HG03139 (cell line): ENCODE measurements around the gene CHP1.
"Not testable (repeated sequence)": the region's sequence is repeated elsewhere in the genome, so short reads cannot be mapped to it uniquely, and the experiment has no call there.

Experiments used
- ATAC-seq: cut with Tn5 transposase; IDR thresholded peaks from one replicate; pipeline ENCODE4 v1.9.1; 2021; ENCODE audit not compliant: unreplicated experiment

The CHP1 gene

DNA sequence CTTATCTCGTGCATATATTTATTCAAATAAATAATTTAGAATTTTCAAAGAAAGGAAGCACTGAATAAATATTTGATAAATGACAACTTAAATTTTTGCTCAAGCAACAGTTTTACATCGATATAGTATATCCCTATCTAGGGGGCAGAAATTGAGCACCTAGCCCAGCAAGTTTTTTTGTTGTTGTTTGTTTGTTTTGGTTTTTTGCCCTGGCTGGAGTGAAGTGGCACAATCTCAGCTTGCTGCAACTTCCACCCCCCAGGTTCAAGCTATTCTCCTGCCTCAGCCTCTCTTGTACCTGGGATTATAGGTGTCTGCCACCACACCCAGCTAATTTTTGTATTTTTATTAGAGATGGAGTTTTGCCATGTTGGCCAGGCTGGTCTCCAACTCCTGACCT is 58.9 kb downstream of the CHP1 start:
- ATAC-seq = no peak

DNA sequence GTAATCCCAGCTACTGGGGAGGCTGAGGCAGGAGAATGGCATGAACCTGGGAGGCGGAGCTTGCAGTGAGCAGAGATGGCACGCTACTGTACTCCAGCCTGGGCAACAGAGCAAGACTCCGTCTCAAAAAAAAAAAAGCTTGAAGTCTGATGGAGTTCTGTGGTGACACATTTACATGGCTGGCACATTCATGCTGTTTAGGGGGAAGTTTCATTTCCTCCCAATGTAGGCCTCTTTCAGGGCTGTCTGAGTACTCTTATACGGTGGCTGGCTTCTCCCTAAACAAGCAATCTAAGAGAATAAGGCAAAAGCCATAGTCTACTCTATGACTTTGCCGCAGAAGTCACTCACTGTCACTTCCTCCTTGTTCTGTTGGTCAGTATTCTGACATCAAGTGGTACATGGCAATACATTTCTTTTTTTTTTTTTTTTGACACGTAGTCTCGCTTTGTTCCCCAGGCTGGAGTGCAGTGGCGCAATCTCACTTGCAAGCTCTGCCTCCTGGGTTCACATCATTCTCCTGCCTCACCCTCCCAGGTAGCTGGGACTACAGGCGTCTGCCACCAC is 60.1 kb downstream of the CHP1 start:
- ATAC-seq = peak; percentile 70

DNA sequence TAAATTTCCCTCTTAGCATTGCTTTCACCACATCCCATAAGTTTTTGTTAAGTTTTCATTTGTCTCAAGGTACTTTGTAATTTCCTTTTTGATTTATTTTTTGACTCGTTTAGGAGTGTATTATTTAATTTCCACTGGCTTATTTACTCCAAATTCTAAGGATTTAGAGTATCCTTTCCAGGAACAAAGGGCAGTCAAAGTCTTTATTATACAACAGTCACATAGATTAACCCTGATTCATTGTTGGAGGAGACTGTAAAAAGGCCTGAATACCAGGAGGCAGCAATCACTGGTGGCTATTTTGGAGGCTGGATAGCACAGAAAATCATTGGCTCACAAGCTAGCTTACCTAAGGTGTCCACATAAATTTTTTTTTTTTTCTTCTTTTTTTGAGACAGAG is 61.5 kb downstream of the CHP1 start:
- no peak for ATAC-seq

DNA sequence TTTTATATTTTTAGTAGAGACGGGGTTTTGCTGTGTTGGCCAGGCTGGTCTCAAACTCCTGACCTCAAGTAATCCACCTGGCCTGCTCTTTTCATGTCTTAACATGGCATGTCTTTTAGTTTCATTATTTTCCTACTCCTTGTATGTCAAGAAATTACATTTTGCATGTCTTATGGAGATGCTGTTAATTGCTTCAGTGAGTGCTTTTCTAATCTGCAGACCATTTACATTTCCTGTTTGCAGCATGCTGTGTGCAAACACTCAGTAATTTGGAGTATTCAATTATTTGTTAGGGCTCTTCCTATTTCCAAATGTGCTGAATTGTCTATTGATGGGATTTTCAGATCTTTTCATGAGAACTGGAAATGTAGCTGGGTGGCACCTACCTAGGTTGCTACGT is 70.1 kb downstream of the CHP1 start:
- not testable (repeated sequence) for ATAC-seq

DNA sequence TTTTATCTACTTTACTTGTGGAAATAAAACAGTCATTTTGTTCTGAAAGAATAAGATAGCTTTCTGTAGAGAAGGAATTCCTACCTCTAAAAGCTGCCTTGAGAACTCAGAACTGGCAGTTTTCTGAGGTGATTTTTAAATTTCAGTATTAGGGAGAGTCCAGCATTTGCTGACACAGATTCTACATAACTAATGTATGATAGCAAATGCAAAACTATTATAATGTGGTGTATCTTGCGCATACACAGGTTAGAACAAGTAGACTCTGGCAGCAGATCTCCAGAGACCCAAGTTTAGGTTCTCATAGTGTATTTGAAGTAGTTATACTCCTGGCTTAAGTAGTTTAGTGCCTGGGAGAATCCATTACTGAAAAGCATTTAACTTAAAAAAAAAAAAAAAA is 70.5 kb downstream of the CHP1 start:
- ATAC-seq = no peak

DNA sequence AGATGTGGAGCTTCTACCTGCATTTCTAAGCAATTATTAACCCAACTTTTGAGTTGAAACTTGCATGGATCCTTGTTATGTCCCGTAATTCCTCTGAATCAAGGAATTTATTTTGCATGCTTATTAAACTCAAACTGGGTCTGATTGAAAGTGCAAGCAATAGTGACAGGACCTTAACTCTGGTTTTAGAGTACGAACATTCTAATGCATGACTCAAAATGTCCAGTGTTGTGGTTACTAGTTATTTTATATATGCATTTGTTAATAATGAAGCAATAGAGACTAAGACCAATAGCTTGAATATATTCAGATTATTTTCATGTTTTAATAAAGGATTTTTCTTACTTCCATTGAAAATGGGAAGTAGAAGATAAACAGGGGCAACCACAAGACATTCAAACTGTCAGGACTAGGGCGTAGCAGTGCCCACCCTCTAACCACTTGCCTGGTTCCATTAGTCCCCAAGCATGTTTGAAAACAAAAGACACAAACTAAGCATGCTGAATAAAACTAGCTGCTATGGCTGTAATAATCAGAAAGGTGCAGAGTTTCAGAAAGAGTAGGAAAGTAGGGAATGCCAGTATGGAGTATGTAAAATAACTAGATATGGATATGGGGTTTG is 73.2 kb downstream of the CHP1 start:
- ATAC-seq = no peak

DNA sequence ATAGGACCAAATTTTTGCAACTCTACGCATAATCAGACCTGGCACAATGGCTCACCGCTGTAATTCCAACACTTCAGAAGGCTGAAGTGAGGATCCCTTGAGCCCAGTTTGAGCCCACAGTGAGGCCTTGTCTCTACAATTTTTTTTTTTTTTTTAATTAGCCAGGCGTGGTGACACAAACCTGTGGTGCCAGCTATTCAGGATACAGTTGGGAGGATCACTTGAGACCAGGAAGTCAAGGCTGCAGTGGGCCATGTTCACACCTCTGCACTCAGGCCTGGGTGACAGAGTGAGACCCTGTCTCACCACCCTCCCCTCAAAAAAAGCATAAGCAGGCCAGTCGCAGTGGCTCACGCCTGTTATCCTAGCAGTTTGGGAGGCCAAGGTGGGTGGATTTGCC is 76.6 kb downstream of the CHP1 start:
- ATAC-seq = no peak

DNA sequence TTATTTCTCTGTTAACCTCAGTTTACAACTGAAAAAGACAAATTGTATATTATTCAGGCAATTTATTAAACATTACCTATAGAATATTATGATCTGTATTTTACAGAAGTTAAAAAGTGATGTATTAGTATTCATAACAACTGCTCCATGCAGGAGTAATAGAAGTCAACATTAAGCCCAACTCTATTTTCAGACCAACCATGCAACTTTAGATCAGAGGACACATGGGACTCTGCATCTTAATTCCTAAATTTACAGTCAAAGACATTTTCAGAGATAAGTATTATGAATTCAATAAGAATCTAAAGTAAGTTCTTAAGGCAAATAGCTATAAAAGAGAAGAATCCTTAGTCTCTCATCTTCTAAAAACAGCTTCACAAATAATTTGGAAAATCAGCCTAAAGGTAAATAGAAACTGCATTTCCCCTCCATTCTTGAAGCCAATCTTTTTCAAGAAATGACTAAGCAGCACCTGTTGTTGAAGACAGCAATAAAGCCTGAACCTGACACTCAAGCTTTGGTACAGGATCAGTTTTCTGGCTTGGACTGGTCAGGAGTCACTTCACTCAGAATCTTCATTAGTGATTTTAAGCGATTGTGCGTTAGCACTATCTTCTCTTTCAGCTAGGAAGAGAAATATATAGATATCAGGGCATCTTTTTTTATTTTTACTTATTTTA is 78.3 kb downstream of the CHP1 start:
- no peak for ATAC-seq

DNA sequence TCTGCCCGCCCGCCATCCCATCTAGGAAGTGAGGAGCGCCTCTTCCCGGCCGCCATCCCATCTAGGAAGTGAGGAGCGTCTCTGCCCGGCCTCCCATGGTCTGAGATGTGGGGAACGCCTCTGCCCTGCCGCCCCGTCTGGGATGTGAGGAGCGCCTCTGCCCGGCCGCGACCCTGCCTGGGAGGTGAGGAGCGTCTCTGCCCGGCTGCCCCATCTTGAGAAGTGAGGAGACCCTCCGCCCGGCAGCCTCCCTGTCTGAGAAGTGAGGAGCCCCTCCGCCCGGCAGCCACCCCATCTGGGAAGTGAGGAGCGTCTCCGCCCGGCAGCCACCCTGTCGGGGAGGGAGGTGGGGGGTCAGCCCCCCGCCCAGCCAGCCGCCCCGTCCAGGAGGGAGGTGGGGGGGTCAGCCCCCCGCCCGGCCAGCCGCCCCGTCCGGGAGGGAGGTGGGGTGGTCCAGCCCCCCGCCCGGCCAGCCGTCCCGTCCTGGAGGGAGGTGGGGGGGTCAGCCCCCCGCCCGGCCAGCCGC is 89.8 kb downstream of the CHP1 start:
- not testable (repeated sequence) for ATAC-seq

DNA sequence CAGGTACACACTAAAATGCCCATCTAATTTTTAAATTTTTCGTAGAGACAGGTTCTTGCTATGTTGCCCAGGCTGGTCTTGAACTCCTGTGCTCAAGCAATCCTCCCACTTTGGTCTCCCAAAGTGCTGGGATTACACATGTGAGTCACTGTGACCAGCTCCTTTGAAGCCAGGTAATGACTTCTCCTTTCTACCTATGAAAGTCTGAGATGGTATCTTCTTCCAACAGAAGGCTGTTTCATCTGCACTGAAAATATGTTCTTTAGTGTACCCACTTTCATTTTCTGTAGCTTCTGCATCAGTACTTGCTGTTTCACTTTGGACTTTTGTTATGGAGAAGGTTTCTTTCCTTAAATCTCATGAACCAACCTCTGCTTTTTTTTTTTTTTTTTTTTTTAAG is 92.5 kb downstream of the CHP1 start:
- no peak for ATAC-seq

DNA sequence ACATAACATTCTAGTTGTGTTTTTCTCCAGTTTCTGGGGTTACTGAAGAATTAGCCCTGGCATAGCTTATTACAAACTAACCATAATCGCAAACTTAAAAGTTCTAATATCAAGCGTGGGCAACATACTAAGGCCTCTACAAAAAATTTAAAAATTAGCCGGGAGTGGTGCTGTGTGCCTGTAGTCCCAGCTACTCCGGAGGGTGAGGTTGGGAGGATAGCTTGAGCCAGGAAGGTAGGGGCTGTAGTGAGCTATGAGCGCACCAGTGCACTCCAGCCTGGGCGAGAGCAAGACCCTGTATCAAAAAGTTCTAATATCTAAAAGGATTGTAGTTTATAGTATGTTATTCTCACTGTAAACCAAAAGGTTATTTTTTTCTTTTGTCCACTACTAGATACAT is 100.2 kb downstream of the CHP1 start:
- no peak for ATAC-seq
